AG10803 (cell line): ENCODE results near the gene PPP1R3C.

Source experiments
- DNase-seq: peaks from one replicate; pipeline ENCODE4 v3.0.0; 2010; ENCODE audit warnings: low read depth
- H3K4me3 ChIP-seq: 2 replicates; pipeline ENCODE4 v1.5.1; 2011; ENCODE audit warnings: mild to moderate bottlenecking, low read length, control low read depth
- CTCF ChIP-seq: conservative IDR thresholded peaks from 2 replicates; pipeline ENCODE4 v1.5.1; 2011; ENCODE audit warnings: mild to moderate bottlenecking, low read length, control low read depth, inconsistent platforms

PPP1R3C gene

GRCh38 chr10:91587710-91588638, 44.9 kb downstream of the PPP1R3C start:
- DNase-seq, result peak; percentile 73
- no peak overlapping the region for H3K4me3 ChIP-seq
- TF ChIP-seq CTCF, result no peak

GRCh38 chr10:91582153-91582554, 50.7 kb downstream of the PPP1R3C start:
- H3K4me3 ChIP-seq, result no peak overlapping the region
- no peak for DNase-seq
- TF ChIP-seq CTCF, result no peak

- no peak for TF ChIP-seq CTCF
- DNase-seq, result peak; percentile 91
- no peak overlapping the region for H3K4me3 ChIP-seq
Measured at GRCh38 chr10:91579329-91579985, 53.4 kb downstream of the PPP1R3C start.
